GM10847 (cell line): ENCODE measurements around the gene MYRIP.

Source experiments
- POLR2A ChIP-seq: IDR thresholded peaks from 2 replicates; pipeline ENCODE4 v1.6.1; 2011; ENCODE audit not compliant: insufficient read length; ENCODE audit errors: extremely low read depth

Gene MYRIP

DNA sequence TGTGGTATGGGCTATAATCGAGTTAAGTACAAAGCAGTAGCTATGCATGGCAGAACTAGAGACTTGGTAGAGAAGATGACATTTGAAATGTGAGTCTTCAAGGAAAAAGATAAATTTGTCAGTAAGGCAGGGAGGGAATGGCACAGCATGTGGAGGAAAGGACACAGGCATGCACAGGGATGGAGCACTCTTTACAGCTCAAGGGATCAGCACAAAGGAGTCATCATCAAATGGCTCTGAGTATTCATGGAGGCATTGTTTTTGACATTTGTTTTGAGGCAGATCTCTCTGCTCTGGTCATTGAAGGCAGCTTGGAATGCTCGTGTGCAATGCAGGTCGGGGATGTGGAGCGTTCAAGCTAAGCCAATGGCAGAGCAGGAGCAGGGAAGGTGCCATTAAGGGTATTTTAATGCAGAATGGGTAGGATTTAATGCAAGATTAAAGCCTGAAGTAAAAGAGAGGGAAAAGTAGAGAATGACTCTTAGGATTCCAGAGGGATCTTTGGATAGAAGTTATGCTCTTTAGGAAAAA is 213.0 kb downstream of the MYRIP start:
- TF ChIP-seq POLR2A: no peak

DNA sequence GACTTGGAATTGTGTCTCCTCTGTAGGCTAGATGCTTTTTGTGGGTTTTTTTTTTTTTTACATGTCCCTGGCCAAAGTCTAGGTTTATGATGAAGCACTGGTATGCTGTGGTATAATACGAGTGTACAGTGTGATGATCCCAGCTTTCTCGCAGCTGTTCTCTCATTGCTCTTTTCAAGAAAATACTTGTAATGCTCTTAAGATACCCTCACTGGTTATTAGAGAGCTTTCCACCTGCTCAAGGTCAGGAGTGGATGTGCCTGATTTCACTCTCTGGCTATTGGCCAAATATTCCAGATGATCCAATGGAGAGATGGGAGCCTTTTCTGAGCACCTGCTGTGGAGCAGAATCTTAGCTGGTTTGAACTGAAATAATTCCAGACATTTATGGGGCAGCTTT is 215.1 kb downstream of the MYRIP start:
- TF ChIP-seq POLR2A: no peak

DNA sequence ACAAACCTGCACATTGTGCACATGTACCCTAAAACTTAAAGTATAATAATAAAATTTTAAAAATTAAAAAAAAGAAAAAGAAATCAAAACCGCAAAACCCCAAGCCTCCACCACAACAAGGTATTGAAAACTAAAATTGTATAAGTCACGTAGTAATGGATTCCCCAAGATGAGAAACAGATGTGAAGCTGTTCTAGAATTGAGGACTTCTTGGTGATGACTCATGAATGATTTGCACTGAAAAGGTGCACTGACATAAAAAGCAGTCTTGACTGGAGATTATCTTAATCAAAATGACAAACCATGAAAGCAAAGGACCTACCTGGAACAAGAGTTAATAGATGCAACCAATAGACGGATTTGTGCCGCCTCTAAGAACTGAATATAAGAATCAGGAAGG is 225.8 kb downstream of the MYRIP start:
- TF ChIP-seq POLR2A: no peak

- no peak for TF ChIP-seq POLR2A
Observed at GRCh38 chr3:40037582-40037981, 228.2 kb downstream of the MYRIP start.

- TF ChIP-seq POLR2A: no peak
Observed at GRCh38 chr3:40042752-40043443, 233.5 kb downstream of the MYRIP start.

GRCh38 chr3:40043444-40043755 is 234.0 kb downstream of the MYRIP start:
- no peak for TF ChIP-seq POLR2A

GRCh38 chr3:40044487-40044886 is 235.1 kb downstream of the MYRIP start:
- no peak for TF ChIP-seq POLR2A

DNA sequence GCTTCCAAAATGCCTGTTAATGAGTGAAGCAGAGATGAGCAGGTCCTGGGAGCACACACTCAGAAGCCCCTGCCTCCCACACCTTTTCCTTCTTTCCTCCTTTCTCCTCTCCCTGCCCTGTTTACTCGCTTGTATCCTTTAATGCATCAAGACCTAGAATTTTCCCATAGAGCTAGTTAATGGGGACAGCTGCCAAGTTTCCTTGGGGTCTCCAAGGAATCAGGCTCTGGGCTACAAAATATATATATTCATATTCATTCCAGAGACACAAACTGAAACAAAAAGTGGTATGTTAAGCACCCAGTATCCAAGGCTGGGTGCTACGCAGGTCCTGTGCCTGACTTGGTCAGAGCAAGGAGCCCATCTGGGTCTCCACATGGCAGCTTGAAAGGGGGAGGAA is 235.6 kb downstream of the MYRIP start:
- TF ChIP-seq POLR2A: no peak

DNA sequence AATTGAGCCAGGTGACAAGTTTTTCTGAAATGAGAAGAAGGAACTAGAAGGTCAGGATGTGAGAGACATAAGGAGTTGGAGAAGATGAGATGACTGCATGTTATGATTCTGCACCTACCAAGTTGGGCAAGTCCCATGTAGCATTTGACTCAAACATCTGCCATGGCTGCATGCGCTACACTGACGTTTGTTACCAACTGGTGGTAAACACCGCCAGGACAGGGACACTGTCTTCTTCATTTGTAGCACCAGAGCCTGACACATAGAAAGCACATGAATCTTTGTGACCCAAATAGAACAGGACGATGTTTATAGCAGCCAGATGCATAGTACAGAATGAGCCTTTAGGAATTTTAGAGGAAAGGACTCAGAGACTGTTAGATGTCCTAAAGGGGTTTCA is 236.7 kb downstream of the MYRIP start:
- no peak for TF ChIP-seq POLR2A

DNA sequence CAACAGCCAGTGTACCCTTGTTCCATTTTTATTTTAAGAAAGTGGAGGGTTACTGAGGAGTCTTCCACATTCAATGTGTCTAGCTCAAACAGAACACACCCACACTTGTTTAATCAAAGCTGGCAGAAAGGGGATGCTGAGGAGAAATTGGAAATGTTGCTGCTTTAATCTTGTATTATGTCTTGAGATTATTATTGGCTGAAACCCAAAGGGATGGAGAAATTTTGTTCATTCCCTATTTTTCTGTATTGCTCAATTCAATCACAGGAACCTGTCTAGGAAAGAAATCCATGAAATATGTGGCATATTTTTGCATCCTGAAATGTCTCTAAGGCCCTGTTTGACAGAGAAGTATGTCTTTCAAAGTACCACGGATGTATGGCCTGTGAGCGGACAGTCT is 238.0 kb downstream of the MYRIP start:
- TF ChIP-seq POLR2A: no peak

DNA sequence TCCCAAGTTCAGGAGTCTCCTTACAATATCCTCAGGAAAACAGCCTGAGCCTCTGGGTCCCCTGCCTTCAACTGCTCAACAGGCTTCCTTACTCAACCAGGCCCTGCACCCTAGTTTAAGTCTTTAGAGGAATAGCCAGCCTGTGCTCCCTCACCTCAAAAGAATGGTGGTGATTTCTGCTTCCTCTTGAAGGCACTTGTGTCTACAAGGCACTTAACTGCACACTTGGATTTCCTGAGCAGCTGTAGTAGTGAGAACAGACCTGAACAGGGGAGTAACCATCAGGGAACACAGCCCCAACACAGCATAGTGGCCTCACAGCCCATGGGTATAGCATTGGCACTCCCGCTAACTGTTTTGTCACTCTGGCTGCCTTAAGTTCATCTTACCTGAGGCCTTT is 244.3 kb downstream of the MYRIP start:
- TF ChIP-seq POLR2A: no peak

GRCh38 chr3:40054568-40055222 is 245.3 kb downstream of the MYRIP start:
- TF ChIP-seq POLR2A: no peak

GRCh38 chr3:40055361-40055760 is 246.0 kb downstream of the MYRIP start:
- no peak for TF ChIP-seq POLR2A

DNA sequence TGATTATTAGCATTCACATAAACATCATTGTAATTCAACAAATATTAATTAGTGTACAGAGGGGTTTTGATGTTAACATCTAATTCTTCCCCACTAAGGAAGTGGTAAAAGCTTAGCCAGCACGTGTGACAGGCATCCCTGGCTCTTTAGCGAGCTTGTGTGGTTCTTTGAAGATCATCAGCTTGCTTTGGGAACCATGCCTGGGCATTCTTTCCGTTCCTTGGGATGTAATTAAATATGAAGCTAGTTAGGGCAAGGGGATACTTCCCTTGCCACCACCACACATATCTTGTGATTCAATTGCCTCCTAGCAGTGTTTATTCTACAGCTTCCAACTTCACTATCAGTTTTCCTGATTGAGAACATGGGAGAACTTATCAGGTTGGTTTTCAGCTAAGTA is 246.5 kb downstream of the MYRIP start:
- TF ChIP-seq POLR2A: no peak

DNA sequence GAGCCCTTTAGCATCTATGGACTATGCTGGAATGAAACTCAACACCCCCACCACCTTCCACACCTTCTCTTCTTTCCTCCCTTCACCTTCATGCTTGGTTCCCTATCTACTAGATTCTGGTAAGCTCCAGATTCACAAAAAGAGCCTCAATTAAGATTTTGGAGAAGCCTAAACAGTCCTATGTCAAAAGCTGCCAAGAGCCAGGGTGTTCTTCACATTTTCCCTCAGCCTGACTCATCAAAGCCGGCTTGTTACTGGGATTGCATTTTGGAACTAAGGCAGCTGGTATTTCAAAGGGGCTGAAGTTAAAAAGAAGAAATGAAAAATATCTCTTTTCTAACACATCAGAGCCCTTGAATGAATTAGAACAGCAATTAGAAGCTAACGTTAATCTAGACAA is 247.7 kb downstream of the MYRIP start:
- TF ChIP-seq POLR2A: no peak

DNA sequence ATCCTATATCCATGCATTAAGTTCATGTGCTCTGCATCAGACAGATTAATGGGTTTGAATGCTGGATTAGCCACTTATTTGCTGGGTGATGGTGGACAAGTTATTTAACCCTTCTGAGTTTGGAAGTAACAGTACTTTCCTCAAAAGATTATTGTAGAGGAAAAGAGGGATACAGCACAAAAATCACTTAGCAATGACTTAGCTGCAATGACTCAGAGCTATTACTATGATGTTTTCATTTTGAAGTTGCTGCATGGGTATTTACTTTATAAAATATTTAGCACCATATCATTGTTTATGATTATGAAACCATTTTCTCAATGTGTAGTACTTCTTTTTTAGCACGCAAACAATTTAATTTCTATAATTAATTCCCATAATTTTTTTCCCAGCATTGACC is 248.4 kb downstream of the MYRIP start:
- no peak for TF ChIP-seq POLR2A

DNA sequence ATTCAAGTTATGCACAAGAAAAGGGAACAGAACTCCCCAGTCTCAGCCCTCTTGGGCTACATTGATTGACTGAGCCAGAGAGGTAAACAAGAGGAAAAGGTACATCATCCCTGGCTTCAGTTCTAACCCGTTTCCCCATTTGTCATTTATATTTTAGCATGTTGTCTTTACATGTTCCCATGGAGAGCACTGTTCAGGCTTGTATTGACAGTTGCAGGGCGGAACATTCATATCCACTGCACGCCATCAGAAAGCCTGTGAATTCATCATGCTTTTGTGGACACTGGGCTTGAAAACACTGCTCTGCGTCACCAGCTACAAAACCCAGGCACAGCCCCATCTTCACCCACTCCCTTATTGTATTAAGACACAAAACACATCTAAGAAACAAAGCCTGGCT is 259.2 kb downstream of the MYRIP start:
- TF ChIP-seq POLR2A: no peak

GRCh38 chr3:40070816-40071215 is 261.4 kb downstream of the MYRIP start:
- no peak for TF ChIP-seq POLR2A
